Neural cell (in vitro differentiated cells): ENCODE measurements around the gene FAM107B.

Experiments
- EP300 ChIP-seq: fragments of 450-650 bp; conservative IDR thresholded peaks from 2 replicates; pipeline ENCODE4 v1.6.1; 2014; ENCODE audit warnings: antibody characterized with exemption, mild to moderate bottlenecking, moderate library complexity; ENCODE audit not compliant: poor library complexity, severe bottlenecking
- EZH2 ChIP-seq: fragments of 200-600, 300-800 bp; shearing (Covaris generic), sonication (generic); IDR thresholded peaks from 2 replicates; pipeline ENCODE4 v1.6.1; 2014; ENCODE audit warnings: antibody characterized with exemption, low read length, borderline replicate concordance, mild to moderate bottlenecking; ENCODE audit not compliant: insufficient read depth, poor library complexity, severe bottlenecking
- MXI1 ChIP-seq: fragments of 450-650 bp; conservative IDR thresholded peaks from 2 replicates; pipeline ENCODE4 v1.6.1; 2014; ENCODE audit warnings: antibody characterized with exemption, mild to moderate bottlenecking; ENCODE audit not compliant: poor library complexity, severe bottlenecking
- POLR2AphosphoS5 ChIP-seq: IDR thresholded peaks from 2 replicates; pipeline ENCODE4 v1.6.1; 2012
- RAD21 ChIP-seq: fragments of 450-650 bp; conservative IDR thresholded peaks from 2 replicates; pipeline ENCODE4 v1.6.1; 2014; ENCODE audit warnings: antibody characterized with exemption, mild to moderate bottlenecking, moderate library complexity
- SMC3 ChIP-seq: fragments of 450-650 bp; conservative IDR thresholded peaks from 2 replicates; pipeline ENCODE4 v1.6.1; 2014; ENCODE audit warnings: antibody characterized with exemption, mild to moderate bottlenecking, moderate library complexity; ENCODE audit not compliant: poor library complexity
- TAF1 ChIP-seq: IDR thresholded peaks from 2 replicates; pipeline ENCODE4 v1.6.1; 2012; ENCODE audit warnings: low read depth
- TF ChIP-seq, protein P1 (sequence below): fragments of 450-650 bp; IDR thresholded peaks from 2 replicates; pipeline ENCODE4 v1.5.1; 2014; ENCODE audit warnings: antibody characterized with exemption, mild to moderate bottlenecking, moderate library complexity; ENCODE audit not compliant: poor library complexity, severe bottlenecking
- TF ChIP-seq, protein P2 (sequence below): IDR thresholded peaks from 2 replicates; pipeline ENCODE4 v1.6.1; 2012; ENCODE audit warnings: borderline replicate concordance

DNA sequence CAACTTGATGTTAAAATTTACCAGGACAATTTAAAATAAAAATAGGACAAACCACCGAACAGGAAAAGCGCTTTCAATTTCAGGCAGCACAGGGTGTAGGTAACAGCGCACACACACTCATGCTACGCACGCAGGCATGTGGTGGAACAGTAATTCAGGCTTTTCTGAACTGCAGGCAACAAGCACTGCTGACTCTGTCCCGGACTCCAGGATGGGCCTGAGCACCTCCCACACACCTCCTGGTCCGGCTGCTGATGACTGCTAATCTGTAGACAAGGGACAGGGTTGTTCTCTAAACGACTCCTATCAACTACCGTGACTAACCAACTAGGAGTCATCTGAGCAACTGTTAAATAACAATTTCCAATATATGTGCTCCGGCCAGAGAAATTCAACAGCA lies 251.4 kb downstream of the FAM107B start:
- TF ChIP-seq RAD21, result no peak
- TF ChIP-seq, protein P1, sequence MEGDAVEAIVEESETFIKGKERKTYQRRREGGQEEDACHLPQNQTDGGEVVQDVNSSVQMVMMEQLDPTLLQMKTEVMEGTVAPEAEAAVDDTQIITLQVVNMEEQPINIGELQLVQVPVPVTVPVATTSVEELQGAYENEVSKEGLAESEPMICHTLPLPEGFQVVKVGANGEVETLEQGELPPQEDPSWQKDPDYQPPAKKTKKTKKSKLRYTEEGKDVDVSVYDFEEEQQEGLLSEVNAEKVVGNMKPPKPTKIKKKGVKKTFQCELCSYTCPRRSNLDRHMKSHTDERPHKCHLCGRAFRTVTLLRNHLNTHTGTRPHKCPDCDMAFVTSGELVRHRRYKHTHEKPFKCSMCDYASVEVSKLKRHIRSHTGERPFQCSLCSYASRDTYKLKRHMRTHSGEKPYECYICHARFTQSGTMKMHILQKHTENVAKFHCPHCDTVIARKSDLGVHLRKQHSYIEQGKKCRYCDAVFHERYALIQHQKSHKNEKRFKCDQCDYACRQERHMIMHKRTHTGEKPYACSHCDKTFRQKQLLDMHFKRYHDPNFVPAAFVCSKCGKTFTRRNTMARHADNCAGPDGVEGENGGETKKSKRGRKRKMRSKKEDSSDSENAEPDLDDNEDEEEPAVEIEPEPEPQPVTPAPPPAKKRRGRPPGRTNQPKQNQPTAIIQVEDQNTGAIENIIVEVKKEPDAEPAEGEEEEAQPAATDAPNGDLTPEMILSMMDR, result no peak
- TF ChIP-seq EZH2, result no peak
- TF ChIP-seq POLR2AphosphoS5, result no peak
- TF ChIP-seq, protein P2, sequence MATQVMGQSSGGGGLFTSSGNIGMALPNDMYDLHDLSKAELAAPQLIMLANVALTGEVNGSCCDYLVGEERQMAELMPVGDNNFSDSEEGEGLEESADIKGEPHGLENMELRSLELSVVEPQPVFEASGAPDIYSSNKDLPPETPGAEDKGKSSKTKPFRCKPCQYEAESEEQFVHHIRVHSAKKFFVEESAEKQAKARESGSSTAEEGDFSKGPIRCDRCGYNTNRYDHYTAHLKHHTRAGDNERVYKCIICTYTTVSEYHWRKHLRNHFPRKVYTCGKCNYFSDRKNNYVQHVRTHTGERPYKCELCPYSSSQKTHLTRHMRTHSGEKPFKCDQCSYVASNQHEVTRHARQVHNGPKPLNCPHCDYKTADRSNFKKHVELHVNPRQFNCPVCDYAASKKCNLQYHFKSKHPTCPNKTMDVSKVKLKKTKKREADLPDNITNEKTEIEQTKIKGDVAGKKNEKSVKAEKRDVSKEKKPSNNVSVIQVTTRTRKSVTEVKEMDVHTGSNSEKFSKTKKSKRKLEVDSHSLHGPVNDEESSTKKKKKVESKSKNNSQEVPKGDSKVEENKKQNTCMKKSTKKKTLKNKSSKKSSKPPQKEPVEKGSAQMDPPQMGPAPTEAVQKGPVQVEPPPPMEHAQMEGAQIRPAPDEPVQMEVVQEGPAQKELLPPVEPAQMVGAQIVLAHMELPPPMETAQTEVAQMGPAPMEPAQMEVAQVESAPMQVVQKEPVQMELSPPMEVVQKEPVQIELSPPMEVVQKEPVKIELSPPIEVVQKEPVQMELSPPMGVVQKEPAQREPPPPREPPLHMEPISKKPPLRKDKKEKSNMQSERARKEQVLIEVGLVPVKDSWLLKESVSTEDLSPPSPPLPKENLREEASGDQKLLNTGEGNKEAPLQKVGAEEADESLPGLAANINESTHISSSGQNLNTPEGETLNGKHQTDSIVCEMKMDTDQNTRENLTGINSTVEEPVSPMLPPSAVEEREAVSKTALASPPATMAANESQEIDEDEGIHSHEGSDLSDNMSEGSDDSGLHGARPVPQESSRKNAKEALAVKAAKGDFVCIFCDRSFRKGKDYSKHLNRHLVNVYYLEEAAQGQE, result no peak
- TF ChIP-seq SMC3, result no peak
- no peak for TF ChIP-seq EP300
- no peak for TF ChIP-seq TAF1
- TF ChIP-seq MXI1, result no peak
